Activated CD8-positive, alpha-beta memory T cell treated with anti-CD3 and anti-CD28 coated beads for 36 hours (primary cell): Measurements from ENCODE around the gene SSTR3. TPM values are rescaled to one million over a fixed set of nuclear protein-coding genes. Genes with fewer than 3 reads are reported as not detected.

Experiments
- CTCF ChIA-PET: fragments of 350-600 bp; sonication (Branson Sonifier 250); formaldehyde crosslinking; loops from one replicate; lab custom pipeline; 2021; ENCODE audit warnings: antibody characterized with exemption; lab: Charles Lee
- POLR2A ChIA-PET: fragments of 350-600 bp; sonication (Branson Sonifier 250); formaldehyde crosslinking; loops from one replicate; lab custom pipeline; 2021; ENCODE audit warnings: antibody characterized with exemption; lab: Charles Lee
- total RNA-seq, 2 experiments: library from RNA; stranded (reverse); gene quantifications; one replicate each; pipeline ENCODE4 v1.2.3, GENCODE V29; 2021

SSTR3 gene
- total RNA-seq, 2 experiments from 2014 or later, result 0.46 to 0.65 TPM

DNA sequence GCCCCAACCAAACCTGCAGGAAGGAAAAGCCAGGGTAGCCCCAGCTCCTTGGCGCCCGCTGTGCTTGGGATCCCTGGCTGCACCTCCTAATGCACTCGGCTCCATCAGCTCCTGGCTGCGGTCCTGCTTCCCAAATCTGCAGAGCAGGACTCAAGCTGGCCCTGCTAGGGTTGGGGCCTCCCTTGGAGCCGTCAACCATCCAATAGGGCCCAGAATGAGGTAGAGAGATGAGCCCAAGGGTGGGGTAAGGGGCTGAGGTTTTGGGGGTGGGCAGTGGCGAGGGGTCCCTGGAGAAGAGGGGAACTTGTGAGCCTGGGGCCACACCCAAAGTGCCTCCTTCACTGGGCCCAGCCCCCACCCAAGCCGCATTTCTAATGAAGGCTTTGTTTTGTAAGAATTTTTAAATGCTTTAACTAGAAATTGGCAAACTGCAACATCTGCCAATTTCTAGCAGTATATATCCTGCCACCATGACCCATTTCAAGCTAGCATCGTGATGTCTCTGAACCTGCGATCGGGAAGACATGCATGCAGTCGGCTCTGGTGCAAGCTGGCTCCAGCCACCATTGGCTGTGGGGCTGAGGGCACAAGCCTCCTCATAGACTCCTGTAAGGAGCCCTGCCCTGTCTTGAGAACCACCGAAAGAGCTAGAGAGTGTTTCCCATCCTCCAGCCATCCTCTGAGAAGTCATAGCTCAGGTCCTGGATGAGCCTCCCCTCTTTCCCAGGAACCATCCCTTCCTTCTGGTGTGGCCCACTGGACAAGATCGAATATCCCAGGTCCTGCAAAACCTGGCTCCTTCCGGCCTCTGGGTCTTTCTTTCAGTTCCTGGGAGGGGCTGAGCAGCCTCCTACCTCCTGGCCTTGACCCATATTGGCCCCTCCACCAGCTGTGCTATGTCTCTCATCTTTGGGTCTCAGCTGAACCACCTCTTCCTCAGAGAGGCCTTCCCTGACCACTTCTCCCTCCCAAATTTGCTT lies 39.7 kb downstream of the SSTR3 start:
- ChIA-PET CTCF (interaction anchor here (0.7 to 2.4 kb wide), 4 partner anchors 11 to 70 kb away, joined by 3 to 12 read pairs (median 4); no protein-coding TSS in a partner anchor), POLR2A (no interaction called here)

DNA sequence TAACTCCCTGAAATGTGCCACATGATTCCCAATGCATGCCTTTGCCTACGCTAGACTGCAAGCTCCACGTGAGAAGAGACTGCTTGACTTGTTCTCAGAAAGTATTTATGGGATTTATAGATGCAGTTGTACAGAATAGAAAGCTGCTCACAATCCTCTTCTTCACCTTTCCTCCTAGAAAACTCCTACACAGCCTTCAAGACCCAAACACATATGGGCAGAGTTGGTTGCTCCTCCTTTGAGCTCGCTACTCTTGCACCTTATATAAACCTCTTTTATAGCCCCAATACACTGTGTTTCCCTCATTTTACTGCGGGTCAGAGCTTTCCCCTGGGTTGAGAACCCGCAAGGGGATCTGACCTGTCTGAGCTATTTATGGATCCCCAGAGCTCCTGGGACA lies 40.6 kb downstream of the SSTR3 start:
- POLR2A ChIA-PET, result no interaction called here
- CTCF ChIA-PET, result interaction anchor here (0.6 to 2.4 kb wide), 4 partner anchors 12 to 124 kb away, joined by 3 to 12 read pairs (median 3); no protein-coding TSS in a partner anchor

DNA sequence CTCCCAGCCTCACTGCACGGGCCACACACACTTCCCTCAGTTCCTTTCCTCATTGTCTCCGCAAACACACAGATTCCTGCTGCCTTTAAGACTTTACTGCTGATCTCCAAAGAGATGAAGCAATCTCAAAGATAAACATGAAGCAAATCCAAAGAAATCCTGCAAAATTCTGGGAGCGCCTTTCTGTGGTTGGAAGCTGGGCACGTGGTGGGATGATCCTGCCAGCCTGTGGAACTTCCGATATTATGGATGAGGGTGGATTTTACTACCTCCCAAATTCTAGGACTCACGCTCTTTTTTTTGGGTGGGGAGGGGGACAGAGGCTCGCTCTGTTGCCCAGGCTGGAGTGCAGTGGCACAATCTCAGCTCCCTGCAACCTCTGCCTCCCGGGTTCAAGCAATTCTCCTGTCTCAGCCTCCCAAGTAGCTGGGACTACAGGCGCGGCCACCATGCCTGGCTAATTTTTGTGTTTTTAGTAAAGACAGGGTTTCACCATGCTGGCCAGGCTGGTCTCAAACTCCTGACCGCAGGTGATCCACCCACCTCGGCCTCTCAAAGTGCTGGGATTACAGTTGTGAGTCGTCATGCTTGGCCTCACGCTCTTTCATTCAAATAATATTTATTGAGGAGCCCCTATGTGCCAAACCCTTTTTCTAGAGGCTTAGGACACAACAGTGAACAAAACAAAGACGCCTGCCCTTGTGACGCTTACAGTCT lies 41.4 kb downstream of the SSTR3 start:
- ChIA-PET POLR2A (interaction anchor here (0.7 to 0.9 kb wide), 2 partner anchors 16 to 71 kb away, joined by 3 read pairs; no protein-coding TSS in a partner anchor), CTCF (interaction anchor here (0.8 to 2.4 kb wide), 3 partner anchors 11 to 93 kb away, joined by 3 to 12 read pairs (median 3); no protein-coding TSS in a partner anchor)

GRCh38 chr22:37169947-37170688 lies 42.2 kb downstream of the SSTR3 start:
- ChIA-PET CTCF (interaction anchor here (1.1 kb wide), 1 partner anchor 92 kb away, joined by 3 read pairs; no protein-coding TSS in a partner anchor), POLR2A (interaction anchor here (0.7 to 0.9 kb wide), 2 partner anchors 17 to 72 kb away, joined by 3 read pairs; no protein-coding TSS in a partner anchor)

GRCh38 chr22:37169406-37169805 lies 42.9 kb downstream of the SSTR3 start:
- ChIA-PET CTCF (interaction anchor here (1.1 kb wide), 1 partner anchor 91 kb away, joined by 3 read pairs; no protein-coding TSS in a partner anchor), POLR2A (no interaction called here)

DNA sequence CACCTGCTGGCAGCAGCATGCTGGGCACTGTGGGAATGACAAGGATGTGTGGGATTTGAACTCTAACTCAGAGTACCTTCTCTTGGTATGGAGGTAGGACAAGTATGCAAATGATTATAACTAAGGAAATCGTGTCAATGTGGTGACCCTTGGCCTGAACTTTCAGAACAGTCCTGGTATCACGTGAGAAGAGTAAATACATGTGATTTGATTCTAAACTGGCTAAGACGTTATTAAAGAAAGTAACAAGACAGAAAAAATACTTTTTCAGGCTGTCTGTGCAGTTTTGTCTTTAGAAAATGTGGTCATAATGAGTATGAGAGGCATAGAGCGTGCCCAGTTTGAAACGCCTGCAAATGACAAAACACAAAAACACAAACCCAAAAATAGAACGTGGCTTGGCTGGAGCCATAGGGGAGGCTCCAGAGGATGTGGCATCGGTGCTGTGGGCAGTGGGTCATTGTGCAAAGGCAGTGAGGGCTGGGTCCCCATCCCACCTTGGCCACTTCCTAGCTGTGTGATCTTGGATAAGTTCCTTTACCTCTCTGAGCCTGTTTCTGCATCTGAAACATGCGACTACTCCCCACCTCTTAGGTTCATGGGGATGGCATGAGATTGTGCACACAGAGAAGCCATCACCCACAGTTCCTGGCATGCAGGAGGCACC lies 44.2 kb downstream of the SSTR3 start:
- POLR2A ChIA-PET, result interaction anchor here (9.3 kb wide), 1 partner anchor 20 kb away, joined by 161 read pairs; the partner anchor contains the start of gene IL2RB
- CTCF ChIA-PET, result interaction anchor here (1.2 to 9.3 kb wide), 7 partner anchors 10 to 88 kb away, joined by 3 to 119 read pairs (median 7); partner anchors contain the start of gene IL2RB

DNA sequence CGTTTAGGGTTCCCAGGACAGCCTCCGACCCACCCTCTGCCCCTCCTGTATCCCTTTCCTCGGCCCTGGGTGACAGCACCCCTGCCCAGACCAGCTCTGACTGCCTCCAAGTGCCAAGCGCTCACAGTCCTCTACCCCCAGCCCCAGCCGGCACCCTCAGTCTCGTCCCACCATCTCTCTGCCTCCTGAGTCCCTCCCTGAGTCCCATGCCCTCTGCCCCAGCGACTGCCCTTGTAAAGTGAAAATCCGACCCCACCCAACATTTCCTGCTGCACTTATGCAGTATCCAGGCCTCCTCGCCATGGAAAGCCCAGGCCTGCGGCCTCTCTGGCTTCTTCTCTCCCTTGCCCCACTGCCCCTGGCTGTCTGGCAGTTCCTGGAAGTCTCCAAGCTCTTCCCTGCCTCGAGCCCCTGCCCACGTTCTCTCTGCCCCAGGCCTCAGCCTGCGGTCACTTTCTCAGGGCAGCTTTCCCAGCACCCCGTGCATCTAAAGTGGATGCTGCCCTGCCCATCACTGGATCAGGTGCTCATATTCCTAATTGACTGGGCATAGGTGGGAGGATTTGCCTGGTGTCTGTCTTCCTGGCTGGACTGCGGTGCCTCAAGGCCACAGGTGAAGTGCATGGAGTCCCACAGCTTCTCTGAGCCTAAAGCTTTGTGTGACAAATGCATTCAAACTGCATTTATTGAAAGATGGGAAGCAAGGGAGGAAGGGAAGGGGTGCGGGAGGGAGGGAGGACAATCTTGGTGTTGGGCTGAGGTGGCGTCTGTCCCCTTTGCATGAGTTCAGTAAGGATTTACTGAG lies 44.9 kb downstream of the SSTR3 start:
- ChIA-PET POLR2A (interaction anchor here (0.6 to 9.3 kb wide), 3 partner anchors 16 to 32 kb away, joined by 3 to 161 read pairs (median 4); partner anchors contain the start of gene IL2RB), CTCF (interaction anchor here (0.6 to 9.3 kb wide), 15 partner anchors 10 to 190 kb away, joined by 3 to 119 read pairs (median 5); partner anchors contain the start of genes IL2RB, MPST and TST)

- CTCF ChIA-PET, result interaction anchor here (0.6 to 9.3 kb wide), 16 partner anchors 11 to 189 kb away, joined by 3 to 119 read pairs (median 5); partner anchors contain the start of genes IL2RB, MPST and TST
- POLR2A ChIA-PET, result interaction anchor here (0.7 to 9.3 kb wide), 3 partner anchors 19 to 87 kb away, joined by 3 to 161 read pairs (median 9); partner anchors contain the start of gene IL2RB
Measured at GRCh38 chr22:37166675-37167066, 45.6 kb downstream of the SSTR3 start.

- CTCF ChIA-PET, result interaction anchor here (0.9 to 9.3 kb wide), 17 partner anchors 10 to 189 kb away, joined by 3 to 119 read pairs (median 3); partner anchors contain the start of genes IL2RB, MPST and TST
Measured at GRCh38 chr22:37165940-37166674, 46.2 kb downstream of the SSTR3 start.

DNA sequence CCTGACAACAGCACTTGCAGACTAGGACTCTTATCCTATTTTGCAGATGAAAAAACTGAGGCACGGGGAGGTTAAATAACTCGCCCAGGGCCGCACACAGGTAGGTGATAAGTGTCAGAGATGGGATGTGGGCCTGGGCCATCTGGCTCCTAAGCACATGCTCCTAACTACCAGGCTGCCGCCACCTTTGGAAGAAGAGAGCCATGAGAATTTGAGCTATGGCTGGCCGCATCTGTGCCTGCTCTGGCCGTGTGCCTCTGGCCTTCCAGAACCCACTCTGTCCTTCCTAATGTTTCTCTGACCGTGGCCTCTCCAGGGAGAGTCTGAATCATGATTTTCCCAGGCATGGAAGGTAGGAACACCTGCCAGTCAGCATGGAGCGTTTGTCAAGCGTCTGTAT lies 47.2 kb downstream of the SSTR3 start:
- ChIA-PET CTCF (interaction anchor here (1.1 to 9.3 kb wide), 9 partner anchors 9 to 95 kb away, joined by 3 to 119 read pairs (median 4); partner anchors contain the start of gene IL2RB), POLR2A (interaction anchor here (1.0 to 9.3 kb wide), 3 partner anchors 17 to 85 kb away, joined by 3 to 161 read pairs (median 3); partner anchors contain the start of gene IL2RB)

More at GRCh38 chr22:37165940-37166674, 46.2 kb downstream of the SSTR3 start:
- POLR2A ChIA-PET, result interaction anchor here (0.7 to 9.3 kb wide), 4 partner anchors 18 to 87 kb away, joined by 3 to 161 read pairs (median 6); partner anchors contain the start of gene IL2RB

DNA sequence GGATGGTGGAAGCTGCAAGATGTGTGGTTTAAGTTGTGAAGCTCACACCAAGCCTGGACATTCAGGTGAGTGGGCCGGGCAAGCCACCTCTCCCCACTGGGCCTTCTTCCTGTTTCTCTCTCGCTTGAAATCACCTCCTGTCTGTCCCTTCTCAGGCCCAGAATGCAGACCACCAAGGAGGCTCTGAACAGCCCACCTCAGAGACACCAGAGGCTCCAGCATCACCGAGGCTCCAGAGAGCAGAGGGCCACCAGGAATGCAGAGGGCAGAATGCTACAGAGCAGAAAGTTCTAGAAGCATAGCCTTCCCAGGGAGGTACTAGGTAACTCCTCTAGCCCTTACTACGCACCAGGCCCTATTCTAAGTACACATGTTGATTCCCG lies 47.8 kb downstream of the SSTR3 start:
- CTCF ChIA-PET, result interaction anchor here (1.1 to 9.3 kb wide), 5 partner anchors 8 to 104 kb away, joined by 4 to 119 read pairs (median 38); partner anchors contain the start of gene IL2RB
- POLR2A ChIA-PET, result interaction anchor here (1.0 to 9.3 kb wide), 5 partner anchors 17 to 85 kb away, joined by 3 to 161 read pairs (median 6); partner anchors contain the start of gene IL2RB

DNA sequence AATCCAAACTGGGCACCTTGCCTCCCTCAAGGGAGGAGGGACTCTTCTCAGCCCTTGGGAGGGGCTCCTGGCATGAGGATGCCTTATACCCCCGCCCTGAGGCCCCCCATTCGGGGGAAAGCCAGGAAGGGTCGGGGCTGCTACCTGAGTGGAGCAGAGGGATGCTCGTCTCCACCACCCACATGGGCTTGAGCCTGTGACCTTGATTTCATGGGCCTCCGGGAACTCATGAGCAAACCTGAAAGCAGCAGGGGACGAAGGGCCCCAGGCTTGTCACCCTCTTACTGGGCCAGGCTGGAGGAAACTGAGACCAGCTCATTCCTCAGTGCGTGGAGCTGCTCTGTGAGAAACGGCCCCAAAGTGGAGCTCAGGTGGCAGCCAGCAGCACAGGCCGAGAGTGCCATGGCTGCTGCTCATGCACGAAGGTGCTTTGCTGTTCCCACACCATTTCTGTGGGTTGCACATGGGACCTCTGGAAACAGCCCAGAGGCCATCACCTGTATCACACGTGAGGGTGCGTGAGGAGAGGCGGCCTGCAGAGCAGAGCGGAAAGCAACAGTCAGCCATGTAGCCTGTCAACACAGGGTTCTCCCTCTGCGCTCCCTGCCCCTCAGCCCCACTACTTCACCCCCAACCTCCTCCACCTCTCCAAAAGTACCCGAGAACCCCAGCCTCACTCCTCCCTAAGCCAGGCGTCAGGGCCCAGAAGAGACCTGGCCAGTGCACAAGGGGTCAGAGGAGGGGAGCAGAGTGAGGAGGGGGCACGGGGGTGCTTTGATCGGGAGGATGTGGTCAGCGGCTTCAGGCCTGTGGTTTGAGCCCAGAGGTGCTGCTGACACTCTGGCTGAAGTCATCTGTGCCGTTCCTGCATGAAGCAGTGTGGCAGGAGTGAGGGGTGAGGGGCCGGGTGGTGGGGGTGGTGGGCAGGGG lies 48.4 kb downstream of the SSTR3 start:
- ChIA-PET POLR2A (interaction anchor here (0.6 to 9.3 kb wide), 13 partner anchors 9 to 103 kb away, joined by 3 to 161 read pairs (median 5); partner anchors contain the start of genes IL2RB and RAC2), CTCF (interaction anchor here (0.7 to 9.3 kb wide), 10 partner anchors 16 to 103 kb away, joined by 3 to 119 read pairs (median 7); partner anchors contain the start of gene IL2RB)

GRCh38 chr22:37163096-37163489 lies 49.2 kb downstream of the SSTR3 start:
- ChIA-PET CTCF (interaction anchor here (0.9 to 9.3 kb wide), 11 partner anchors 9 to 143 kb away, joined by 3 to 119 read pairs (median 4); partner anchors contain the start of gene IL2RB), POLR2A (interaction anchor here (0.6 to 9.3 kb wide), 14 partner anchors 8 to 102 kb away, joined by 3 to 161 read pairs (median 5); partner anchors contain the start of genes IL2RB and RAC2)
